Transverse colon (tissue), 4 donors: ENCODE measurements around the gene TMC7.

ENCODE experiments used
- EP300 ChIP-seq: sonication (generic); formaldehyde crosslinking; IDR thresholded peaks from one replicate; pipeline ENCODE4 v1.6.1; 2017; ENCODE audit warnings: antibody characterized with exemption, low read depth
- POLR2A ChIP-seq: fragments of 450-650 bp; IDR thresholded peaks from one replicate; pipeline ENCODE4 v1.6.1; 2016; ENCODE audit warnings: antibody characterized with exemption, mild to moderate bottlenecking, moderate library complexity
- POLR2AphosphoS5 ChIP-seq, 3 donors: sonication (generic); formaldehyde crosslinking; IDR thresholded peaks; one replicate each; pipeline ENCODE4 v1.6.1; 2016; ENCODE audit warnings: antibody characterized with exemption in 3 of 3
- TF ChIP-seq, protein P1 (sequence below), 5 experiments: fragments of 200-600 bp in 3 of 5; fragments of 450-650 bp in 2 of 5; sonication (generic) in 3 of 5; IDR thresholded peaks; 1 replicate in 2 of 5; 2 replicates in 3 of 5; pipeline ENCODE4 v1.5.1; 2016 to 2017; ENCODE audit warnings: antibody characterized with exemption in 5 of 5, inconsistent platforms in 3 of 5, mild to moderate bottlenecking in 2 of 5, moderate library complexity in 1 of 5

DNA sequence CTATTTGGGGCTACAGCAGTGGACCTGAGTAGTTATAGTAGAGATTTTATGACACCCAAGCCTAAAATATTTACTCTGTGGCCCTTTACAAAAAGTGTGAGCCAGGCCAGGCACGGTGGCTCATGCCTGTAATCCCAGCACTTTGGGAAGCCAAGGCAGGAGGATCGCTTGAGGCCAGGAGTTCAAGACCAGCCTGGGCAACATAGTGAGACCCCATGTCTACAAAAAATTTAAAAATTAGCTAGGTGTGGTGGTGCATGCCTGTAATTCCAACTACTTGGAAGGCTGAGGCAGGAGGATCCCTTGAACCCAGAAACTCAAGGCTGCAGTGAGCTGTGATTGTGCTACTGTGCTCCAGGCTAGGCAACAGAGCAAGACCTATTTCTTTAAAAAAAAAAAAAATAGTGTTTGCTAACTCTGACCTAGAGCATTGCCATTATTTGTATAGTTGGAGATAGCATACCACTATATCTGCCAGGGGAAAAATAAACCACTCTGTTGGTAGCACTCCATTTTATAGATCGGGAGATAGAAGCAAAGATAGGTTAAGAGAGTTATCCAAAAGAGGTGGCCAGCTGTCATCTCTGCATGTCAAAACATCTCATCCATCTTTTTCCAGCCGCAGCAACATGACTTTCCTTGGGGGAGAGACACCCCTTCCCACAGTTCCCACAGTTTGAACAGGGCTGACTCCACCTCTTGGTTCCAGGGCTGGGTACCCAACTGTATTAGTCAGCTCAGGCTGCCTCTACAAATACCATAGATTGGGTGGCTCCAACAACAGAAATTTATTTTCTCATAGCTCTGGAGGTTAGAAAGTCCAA is 127.0 kb downstream of the TMC7 start:
- TF ChIP-seq POLR2AphosphoS5 (IDR thresholded peaks at IDR 0.05) (no peak), POLR2A (no peak), EP300 (no peak)
- TF ChIP-seq, protein P1, sequence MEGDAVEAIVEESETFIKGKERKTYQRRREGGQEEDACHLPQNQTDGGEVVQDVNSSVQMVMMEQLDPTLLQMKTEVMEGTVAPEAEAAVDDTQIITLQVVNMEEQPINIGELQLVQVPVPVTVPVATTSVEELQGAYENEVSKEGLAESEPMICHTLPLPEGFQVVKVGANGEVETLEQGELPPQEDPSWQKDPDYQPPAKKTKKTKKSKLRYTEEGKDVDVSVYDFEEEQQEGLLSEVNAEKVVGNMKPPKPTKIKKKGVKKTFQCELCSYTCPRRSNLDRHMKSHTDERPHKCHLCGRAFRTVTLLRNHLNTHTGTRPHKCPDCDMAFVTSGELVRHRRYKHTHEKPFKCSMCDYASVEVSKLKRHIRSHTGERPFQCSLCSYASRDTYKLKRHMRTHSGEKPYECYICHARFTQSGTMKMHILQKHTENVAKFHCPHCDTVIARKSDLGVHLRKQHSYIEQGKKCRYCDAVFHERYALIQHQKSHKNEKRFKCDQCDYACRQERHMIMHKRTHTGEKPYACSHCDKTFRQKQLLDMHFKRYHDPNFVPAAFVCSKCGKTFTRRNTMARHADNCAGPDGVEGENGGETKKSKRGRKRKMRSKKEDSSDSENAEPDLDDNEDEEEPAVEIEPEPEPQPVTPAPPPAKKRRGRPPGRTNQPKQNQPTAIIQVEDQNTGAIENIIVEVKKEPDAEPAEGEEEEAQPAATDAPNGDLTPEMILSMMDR (IDR thresholded peaks at IDR 0.05) = no peak
